Thyroid gland (tissue), 4 donors: ENCODE measurements around the gene DNM3. TPM values are rescaled to one million over a fixed set of nuclear protein-coding genes. Genes with fewer than 3 reads are reported as not detected.

Source experiments
- DNase-seq, 2 donors: peaks; one replicate each; pipeline ENCODE4 v3.0.0-alpha.2; 2019
- H3K27ac ChIP-seq, 3 donors: fragments of 200-600 bp; sonication (generic); 1 replicate in 2 of 3; 2 replicates in 1 of 3; pipeline ENCODE4 v1.5.1; 2016 to 2019; ENCODE audit warnings: mild to moderate bottlenecking in 1 of 3, moderate library complexity in 1 of 3
- H3K27me3 ChIP-seq: fragments of 200-600 bp; sonication (generic); one replicate; pipeline ENCODE4 v1.5.1; 2019
- H3K36me3 ChIP-seq, 2 donors: fragments of 200-600 bp; sonication (generic); one replicate each; pipeline ENCODE4 v1.5.1; 2016 to 2019
- H3K4me1 ChIP-seq, 2 donors: fragments of 200-600 bp; sonication (generic); one replicate each; pipeline ENCODE4 v1.5.1; 2017 to 2019
- H3K4me3 ChIP-seq, 3 donors: fragments of 200-600 bp; sonication (generic); replicated peaks in 1 of 3; 1 replicate in 2 of 3; 2 replicates in 1 of 3; pipeline ENCODE4 v1.5.1; 2016; ENCODE audit warnings: mild to moderate bottlenecking in 1 of 3
- H3K9me3 ChIP-seq: fragments of 200-600 bp; sonication (generic); one replicate; pipeline ENCODE4 v1.5.1; 2017
- CTCF ChIP-seq, 6 experiments: fragments of 200-600 bp in 3 of 6; fragments of 450-650 bp in 3 of 6; sonication (generic) in 3 of 6; IDR thresholded peaks; one replicate each; pipeline ENCODE4 v1.5.1; 2016 to 2019; ENCODE audit warnings: antibody characterized with exemption in 6 of 6, mild to moderate bottlenecking in 2 of 6, inconsistent platforms in 1 of 6, moderate library complexity in 1 of 6
- POLR2A ChIP-seq, 2 donors: fragments of 450-650 bp; IDR thresholded peaks; one replicate each; pipeline ENCODE4 v1.6.1; 2017; ENCODE audit warnings: antibody characterized with exemption in 2 of 2, mild to moderate bottlenecking in 2 of 2, moderate library complexity in 1 of 2
- WGBS, 2 donors: methylation state at CpG; one replicate each; pipeline ENCODE4 v1.1.5; 2017; 5-methylcytosine and 5-hydroxymethylcytosine counted together
- intact Hi-C: fragments of 100-400 bp; cut with DNase I; formaldehyde crosslinking; loops from one replicate; pipeline ENCODE4 v1.15.1; 2023
- total RNA-seq, 4 donors: library from RNA; depleted of rRNA; stranded (reverse); fragments of >200 nt; gene quantifications; one replicate each; pipeline ENCODE4 v1.2.3, GENCODE V29; 2016

Gene DNM3
- total RNA-seq, 4 donors from 2014 or later: 9.0 to 13.6 (median 10.8) TPM

- intact Hi-C loops: no loop called here
- H3K4me1 ChIP-seq: peaks cover 18 to 28% of the 10 kb centered on the region in 2 donors
- WGBS, 2 donors: 97 to 100% methylated on average over 1 of the region's 1 CpG
- no peak overlapping the region for H3K4me3 ChIP-seq
- H3K27me3 ChIP-seq: no peaks in the 10 kb centered on the region
- H3K36me3 ChIP-seq: no peaks in the 10 kb centered on the region
- DNase-seq: no peak
- TF ChIP-seq POLR2A (IDR thresholded peaks at IDR 0.05) (no peak), CTCF (IDR thresholded peaks at IDR 0.05) (no peak)
- no peak overlapping the region for H3K27ac ChIP-seq
- no peaks in the 10 kb centered on the region for H3K9me3 ChIP-seq
Measured at GRCh38 chr1:171917331-171917730, 76.0 kb downstream of the DNM3 start.

- Histone ChIP-seq H3K27me3 (no peaks in the 10 kb centered on the region), H3K4me3 (no peak overlapping the region), H3K36me3 (no peaks in the 10 kb centered on the region), H3K4me1 (peaks cover 0 to under 1% of the 10 kb centered on the region in 2 donors), H3K9me3 (no peaks in the 10 kb centered on the region), H3K27ac (no peak overlapping the region)
- intact Hi-C loops: no loop called here
- TF ChIP-seq POLR2A (IDR thresholded peaks at IDR 0.05) (no peak), CTCF (IDR thresholded peaks at IDR 0.05) (no peak)
- no peak for DNase-seq
- 83 to 93% methylated on average over 5 of the region's 5 CpGs for WGBS, 2 donors
Measured at GRCh38 chr1:171919891-171920887, 78.9 kb downstream of the DNM3 start.

- Histone ChIP-seq H3K9me3 (no peaks in the 10 kb centered on the region), H3K4me3 (no peak overlapping the region), H3K27me3 (no peaks in the 10 kb centered on the region), H3K36me3 (no peaks in the 10 kb centered on the region), H3K27ac (no peak overlapping the region), H3K4me1 (no peaks in the 10 kb centered on the region)
- intact Hi-C loops: no loop called here
- no peak for TF ChIP-seq CTCF (IDR thresholded peaks at IDR 0.05)
- TF ChIP-seq POLR2A (IDR thresholded peaks at IDR 0.05): no peak
- DNase-seq: no peak
- 80 to 88% methylated on average over 2 of the region's 2 CpGs for WGBS, 2 donors
Measured at GRCh38 chr1:171922999-171923398, 81.7 kb downstream of the DNM3 start.

GRCh38 chr1:171929121-171929520, 87.8 kb downstream of the DNM3 start:
- TF ChIP-seq CTCF (IDR thresholded peaks at IDR 0.05): no peak
- TF ChIP-seq POLR2A (IDR thresholded peaks at IDR 0.05): no peak
- H3K36me3 ChIP-seq: no peaks in the 10 kb centered on the region
- H3K27ac ChIP-seq: no peak overlapping the region
- H3K4me1 ChIP-seq: no peaks in the 10 kb centered on the region
- H3K9me3 ChIP-seq: no peaks in the 10 kb centered on the region
- no peak overlapping the region for H3K4me3 ChIP-seq
- intact Hi-C loops: no loop called here
- WGBS, 2 donors: 100% methylated on average over 2 of the region's 2 CpGs
- no peak for DNase-seq
- no peaks in the 10 kb centered on the region for H3K27me3 ChIP-seq

GRCh38 chr1:171931752-171932151, 90.5 kb downstream of the DNM3 start:
- H3K4me1 ChIP-seq: no peaks in the 10 kb centered on the region
- no peaks in the 10 kb centered on the region for H3K9me3 ChIP-seq
- no peaks in the 10 kb centered on the region for H3K27me3 ChIP-seq
- no peak overlapping the region for H3K27ac ChIP-seq
- intact Hi-C loops: no loop called here
- DNase-seq: no peak
- TF ChIP-seq POLR2A (IDR thresholded peaks at IDR 0.05) (no peak), CTCF (IDR thresholded peaks at IDR 0.05) (no peak)
- no peaks in the 10 kb centered on the region for H3K36me3 ChIP-seq
- H3K4me3 ChIP-seq: no peak overlapping the region
